Mucosa of descending colon (tissue), 3 donors: ENCODE data around the gene APOL5. TPM values are rescaled to one million over a fixed set of nuclear protein-coding genes. Genes with fewer than 3 reads are reported as not detected.

Experiments
- ATAC-seq: fragments of 200-7000 bp; cut with Tn5 transposase; one replicate; pipeline ENCODE4 v1.9.1; 2020; ENCODE audit warnings: mild to moderate bottlenecking, moderate library complexity
- DNase-seq, 3 donors: peaks; one replicate each; pipeline ENCODE4 v3.0.0-alpha.2; 2020
- H3K36me3 ChIP-seq: fragments of 200-600 bp; one replicate; pipeline ENCODE4 v1.8.0; 2021; ENCODE audit warnings: low read depth, mild to moderate bottlenecking
- H3K4me1 ChIP-seq: fragments of 200-600 bp; one replicate; pipeline ENCODE4 v1.8.0; 2021; ENCODE audit warnings: low read depth, mild to moderate bottlenecking
- H3K4me3 ChIP-seq: fragments of 200-600 bp; one replicate; pipeline ENCODE4 v1.8.0; 2021; ENCODE audit warnings: mild to moderate bottlenecking
- H3K9me3 ChIP-seq: fragments of 200-600 bp; one replicate; pipeline ENCODE4 v1.8.0; 2021; ENCODE audit warnings: mild to moderate bottlenecking
- CTCF ChIP-seq: fragments of 200-600 bp; IDR thresholded peaks from one replicate; pipeline ENCODE4 v1.8.0; 2022; ENCODE audit warnings: antibody characterized with exemption, mild to moderate bottlenecking
- intact Hi-C, 2 donors: fragments of 100-400 bp; cut with DNase I in 1 of 2; cut with micrococcal nuclease in 1 of 2; formaldehyde crosslinking; loops; one replicate each; pipeline versions ENCODE4 v1.11.0 to v1.11.1; 2022; cut with DNase I, micrococcal nuclease
- total RNA-seq, 3 donors: library from RNA; stranded (reverse); fragmentation: NEBNext Ultra II Directional in 2 of 3; extraction: Animal tissue kit (Norgen Biotek cat#: 25700) in 2 of 3; gene quantifications; one replicate each; pipeline versions ENCODE4 v1.2.1 to v1.2.4, GENCODE V29; 2021 to 2023
- donor health status: DM: no; HTN: no; CAD: no; lungs with moderate emphysema.
- donor health status: DM: no; HTN: no; CAD: no.
- donor health status: DM: no; HTN: yes; CAD: no.

APOL5 gene
- total RNA-seq, 3 donors from 2014 or later: not detected

- ATAC-seq (no peak), DNase-seq (no peak)
- Histone ChIP-seq H3K36me3 (no peaks in the 10 kb centered on the region), H3K4me1 (no peaks in the 10 kb centered on the region), H3K9me3 (no peaks in the 10 kb centered on the region), H3K4me3 (no peak overlapping the region)
- intact Hi-C loops: no loop called here
- TF ChIP-seq CTCF: no peak
Measured at GRCh38 chr22:35754761-35755160, 37.1 kb downstream of the APOL5 start.

GRCh38 chr22:35756722-35757121 is 39.0 kb downstream of the APOL5 start:
- H3K9me3 ChIP-seq: no peaks in the 10 kb centered on the region
- no peaks in the 10 kb centered on the region for H3K36me3 ChIP-seq
- H3K4me3 ChIP-seq: no peak overlapping the region
- no peak for ATAC-seq
- H3K4me1 ChIP-seq: no peaks in the 10 kb centered on the region
- no peak for TF ChIP-seq CTCF
- no peak for DNase-seq
- intact Hi-C loops: no loop called here

GRCh38 chr22:35758394-35758793 is 40.7 kb downstream of the APOL5 start:
- DNase-seq: no peak
- H3K9me3 ChIP-seq: no peaks in the 10 kb centered on the region
- H3K36me3 ChIP-seq: no peaks in the 10 kb centered on the region
- intact Hi-C loops: no loop called here
- no peak for TF ChIP-seq CTCF
- ATAC-seq: no peak
- H3K4me3 ChIP-seq: no peak overlapping the region
- H3K4me1 ChIP-seq: no peaks in the 10 kb centered on the region

GRCh38 chr22:35761037-35761436 is 43.4 kb downstream of the APOL5 start:
- Histone ChIP-seq H3K4me3 (no peak overlapping the region), H3K36me3 (no peaks in the 10 kb centered on the region), H3K9me3 (no peaks in the 10 kb centered on the region), H3K4me1 (no peaks in the 10 kb centered on the region)
- no peak for DNase-seq
- no peak for ATAC-seq
- TF ChIP-seq CTCF: no peak
- intact Hi-C loops: no loop called here

- no peak overlapping the region for H3K4me3 ChIP-seq
- no peaks in the 10 kb centered on the region for H3K4me1 ChIP-seq
- intact Hi-C loops: no loop called here
- DNase-seq: no peak
- no peaks in the 10 kb centered on the region for H3K9me3 ChIP-seq
- TF ChIP-seq CTCF: no peak
- ATAC-seq: no peak
- H3K36me3 ChIP-seq: no peaks in the 10 kb centered on the region
Measured at GRCh38 chr22:35766654-35767580, 49.2 kb downstream of the APOL5 start.
